Activated CD8-positive, alpha-beta T cell treated with anti-CD3 and anti-CD28 coated beads, Interleukin-2, amount 10 ng/mL, durations not matched to agents 7 days and 5 days (primary cell): Measurements from ENCODE around the gene DTX1. TPM values are rescaled to one million over a fixed set of nuclear protein-coding genes. Genes with fewer than 3 reads are reported as not detected.

ENCODE experiments used
- ATAC-seq: fragments of 150-1000 bp; cut with Tn5 transposase; one replicate; pipeline ENCODE4 v1.10.0; 2021; ENCODE audit warnings: moderate library complexity
- CTCF ChIA-PET: fragments of 350-600 bp; sonication (Branson Sonifier 250); formaldehyde crosslinking; loops from one replicate; lab custom pipeline; 2021; ENCODE audit warnings: antibody characterized with exemption; lab: Charles Lee
- POLR2A ChIA-PET: fragments of 350-600 bp; sonication (Branson Sonifier 250); formaldehyde crosslinking; loops from one replicate; lab custom pipeline; 2021; ENCODE audit warnings: antibody characterized with exemption; lab: Charles Lee
- DNase-seq: peaks from one replicate; pipeline ENCODE4 v3.0.0-alpha.2; 2020
- H3K27ac Mint-ChIP-seq: one replicate; pipeline ENCODE4 v1.8.0; 2021; ENCODE audit warnings: mild to moderate bottlenecking, mixed read lengths
- H3K27me3 Mint-ChIP-seq: one replicate; pipeline ENCODE4 v1.8.0; 2021; ENCODE audit warnings: low read depth, mixed read lengths
- H3K36me3 Mint-ChIP-seq: one replicate; pipeline ENCODE4 v1.8.0; 2021; ENCODE audit warnings: low read depth, mixed read lengths
- H3K4me1 Mint-ChIP-seq: one replicate; pipeline ENCODE4 v1.8.0; 2021; ENCODE audit warnings: low read depth, mixed read lengths
- H3K4me3 Mint-ChIP-seq: one replicate; pipeline ENCODE4 v1.8.0; 2021; ENCODE audit warnings: mild to moderate bottlenecking, mixed read lengths
- H3K9me3 Mint-ChIP-seq: one replicate; pipeline ENCODE4 v1.8.0; 2022; ENCODE audit warnings: mixed read lengths; ENCODE audit not compliant: insufficient read depth
- total RNA-seq, 2 experiments: library from RNA; stranded (reverse); gene quantifications; one replicate each; pipeline ENCODE4 v1.2.3, GENCODE V29; 2021

The DTX1 gene
- total RNA-seq, 2 experiments from 2014 or later, result not detected

DNA sequence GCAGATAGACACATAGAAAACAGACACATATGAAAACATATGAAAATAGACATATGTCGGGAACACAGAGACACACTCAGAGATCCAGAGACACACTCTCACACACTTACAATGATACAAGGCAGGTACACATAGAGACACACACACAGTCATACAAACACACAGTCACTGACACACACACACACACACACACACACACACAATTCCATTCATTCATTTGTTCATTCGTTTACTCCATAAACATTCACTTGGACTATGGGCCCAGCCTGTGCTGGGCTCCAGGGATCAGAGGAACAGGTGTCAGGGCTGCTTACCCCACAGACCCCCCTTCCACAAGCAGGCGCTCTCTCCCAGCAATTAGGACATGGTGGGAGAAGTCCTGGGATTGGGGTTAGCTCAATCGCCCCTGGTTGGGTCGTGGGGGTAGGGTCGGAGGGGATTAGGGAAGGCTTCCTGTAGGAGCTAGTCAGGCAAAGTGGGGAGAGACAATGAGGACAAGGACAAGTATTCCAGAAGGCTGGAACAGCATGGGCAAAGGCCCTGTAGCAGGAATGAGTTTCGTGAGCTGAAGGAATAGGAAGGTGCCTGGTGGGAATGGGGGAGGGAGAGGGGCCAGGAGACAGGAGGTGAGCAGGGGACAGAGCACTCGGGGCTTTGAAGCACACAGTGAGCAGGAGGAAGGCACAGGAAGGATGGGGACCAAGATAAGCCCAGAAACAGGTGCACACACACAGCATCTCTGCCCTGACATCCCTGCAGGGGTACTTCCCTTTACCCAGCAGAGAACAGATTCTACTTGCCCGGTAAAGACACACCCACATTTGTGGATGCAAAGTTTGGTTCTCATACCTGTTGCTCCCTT is 72.5 kb downstream of the DTX1 start:
- ATAC-seq (no peak), DNase-seq (no peak)
- H3K27me3 Mint-ChIP-seq, result peaks cover 6% of the 10 kb centered on the region
- H3K4me1 Mint-ChIP-seq, result no peaks in the 10 kb centered on the region
- H3K27ac Mint-ChIP-seq, result no peak overlapping the region
- H3K36me3 Mint-ChIP-seq, result no peaks in the 10 kb centered on the region
- ChIA-PET CTCF (no interaction called here), POLR2A (no interaction called here)
- no peak overlapping the region for H3K4me3 Mint-ChIP-seq
- H3K9me3 Mint-ChIP-seq, result no peaks in the 10 kb centered on the region

DNA sequence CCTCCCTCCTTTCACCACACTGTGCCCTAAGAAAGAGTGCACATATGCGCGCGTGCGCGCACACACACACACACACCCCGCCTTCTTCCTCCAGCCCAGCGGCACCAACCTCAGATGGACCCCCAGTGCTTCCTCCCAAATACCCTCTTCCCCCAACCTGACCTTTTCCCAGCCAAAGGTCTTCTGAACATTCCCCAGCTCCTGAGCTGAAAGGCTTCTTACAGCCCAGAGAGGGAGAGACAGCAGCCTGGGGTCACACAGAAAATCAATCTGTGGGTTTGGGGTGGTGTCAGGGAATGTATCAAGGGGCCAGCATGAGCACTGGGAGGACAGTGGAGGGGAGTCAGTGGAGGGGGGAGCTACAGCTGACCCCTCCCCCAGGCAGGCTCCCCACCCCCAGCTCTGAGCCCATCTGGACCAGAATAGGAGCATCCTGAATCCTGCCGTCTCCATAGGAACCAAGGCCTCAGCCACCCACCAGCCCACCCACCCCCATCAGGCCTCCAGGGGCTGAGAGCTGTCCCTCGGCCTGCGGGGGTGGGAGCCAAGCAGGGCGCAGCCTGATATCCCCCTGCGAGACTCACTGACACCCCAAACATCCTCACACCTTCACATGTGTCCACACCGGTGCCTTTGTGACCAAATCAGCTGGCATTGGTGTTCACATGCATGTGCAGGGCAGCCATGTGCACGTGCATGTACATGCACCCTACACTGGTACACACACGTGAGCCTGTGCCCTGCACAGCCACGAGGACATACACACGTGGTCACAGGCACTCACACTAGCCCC is 73.3 kb downstream of the DTX1 start:
- Mint-ChIP-seq H3K27me3 (peaks cover 8% of the 10 kb centered on the region), H3K9me3 (no peaks in the 10 kb centered on the region), H3K4me1 (peaks cover 1% of the 10 kb centered on the region), H3K4me3 (no peak overlapping the region), H3K27ac (no peak overlapping the region), H3K36me3 (no peaks in the 10 kb centered on the region)
- DNase-seq, result no peak
- CTCF ChIA-PET, result no interaction called here
- POLR2A ChIA-PET, result no interaction called here
- no peak for ATAC-seq

DNA sequence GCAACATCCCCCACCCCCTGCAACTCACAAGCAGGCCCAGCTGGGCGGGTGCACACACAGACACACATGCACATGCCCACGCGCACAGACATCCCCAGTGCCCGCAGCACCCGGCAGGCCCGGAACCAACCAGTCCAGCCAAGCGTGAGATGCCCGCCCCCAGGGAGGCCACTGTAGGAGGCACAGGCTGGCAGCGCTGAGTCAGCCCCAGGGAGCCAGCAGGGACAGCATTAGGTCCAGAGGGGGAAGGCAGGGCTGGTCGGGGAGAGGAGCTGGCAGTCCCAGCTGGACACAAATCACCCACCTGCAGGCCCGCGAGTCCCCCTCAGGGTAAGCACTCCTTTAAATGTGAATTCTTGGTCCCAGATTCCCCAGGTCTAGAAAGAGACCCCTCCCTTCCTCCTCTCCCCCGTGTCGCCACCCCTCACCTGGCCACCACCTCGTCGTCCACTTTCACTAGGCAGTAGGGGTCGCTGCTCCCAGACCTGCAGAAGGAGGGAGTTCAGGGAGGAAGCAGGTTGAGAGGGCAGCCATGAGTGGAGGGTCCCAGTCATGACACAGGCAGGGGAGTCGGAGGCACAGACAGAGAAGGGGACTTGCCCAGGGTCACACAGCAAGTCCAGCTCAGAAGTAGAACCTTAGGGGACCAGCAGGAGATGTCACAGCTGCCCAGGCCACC is 74.1 kb downstream of the DTX1 start:
- no peak for DNase-seq
- ChIA-PET CTCF (no interaction called here), POLR2A (no interaction called here)
- peaks cover 3% of the 10 kb centered on the region for H3K4me1 Mint-ChIP-seq
- peak; percentile 10 for ATAC-seq
- peaks cover 8% of the 10 kb centered on the region for H3K27me3 Mint-ChIP-seq
- no peak overlapping the region for H3K27ac Mint-ChIP-seq
- H3K4me3 Mint-ChIP-seq, result no peak overlapping the region
- no peaks in the 10 kb centered on the region for H3K36me3 Mint-ChIP-seq
- H3K9me3 Mint-ChIP-seq, result no peaks in the 10 kb centered on the region

DNA sequence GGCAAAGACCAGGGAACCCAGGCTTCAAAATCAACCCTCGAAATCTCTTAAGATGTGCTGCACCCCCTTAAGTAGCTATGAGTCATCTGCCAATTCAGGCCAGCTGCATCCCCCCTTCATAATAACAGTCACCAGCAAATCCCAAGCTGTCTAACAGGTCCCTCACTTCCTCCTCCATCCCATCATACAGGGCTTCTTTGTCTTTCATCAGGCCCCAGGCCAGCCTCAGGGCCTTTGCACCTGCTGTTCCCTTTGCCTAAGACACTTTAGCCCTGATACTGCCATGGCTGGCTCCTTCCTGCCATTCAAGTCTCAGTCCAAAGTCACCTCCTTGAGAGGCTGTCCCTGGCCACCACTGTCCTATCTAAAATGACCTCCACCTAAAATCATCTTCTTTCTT is 75.0 kb downstream of the DTX1 start:
- peaks cover 11% of the 10 kb centered on the region for H3K4me1 Mint-ChIP-seq
- POLR2A ChIA-PET, result no interaction called here
- H3K27me3 Mint-ChIP-seq, result peaks cover 11% of the 10 kb centered on the region
- no peak overlapping the region for H3K4me3 Mint-ChIP-seq
- DNase-seq (no peak), ATAC-seq (no peak)
- H3K9me3 Mint-ChIP-seq, result no peaks in the 10 kb centered on the region
- H3K27ac Mint-ChIP-seq, result no peak overlapping the region
- CTCF ChIA-PET, result no interaction called here
- H3K36me3 Mint-ChIP-seq, result no peaks in the 10 kb centered on the region

DNA sequence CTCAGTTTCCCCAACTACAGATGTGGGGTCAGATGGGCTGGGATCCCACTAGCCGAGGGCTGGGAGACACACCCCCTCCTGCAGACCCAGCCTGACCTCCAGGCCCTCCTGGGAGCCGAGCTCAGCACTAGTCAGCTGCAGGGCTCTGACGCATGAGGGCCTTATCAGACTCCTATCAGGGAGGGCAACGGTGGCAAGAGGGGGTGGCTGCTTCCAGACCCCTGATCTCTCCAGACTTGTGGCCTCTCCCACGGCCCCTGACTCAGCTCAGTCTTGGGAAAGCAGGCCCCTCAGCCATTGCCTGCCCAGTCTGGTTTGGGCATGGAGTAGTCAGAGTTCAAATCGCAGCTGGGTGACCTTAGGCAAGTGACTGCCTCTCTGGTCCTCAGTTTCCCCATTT is 76.5 kb downstream of the DTX1 start:
- Mint-ChIP-seq H3K27ac (no peak overlapping the region), H3K9me3 (no peaks in the 10 kb centered on the region), H3K36me3 (no peaks in the 10 kb centered on the region), H3K27me3 (peaks cover 11% of the 10 kb centered on the region), H3K4me1 (peaks cover 16% of the 10 kb centered on the region), H3K4me3 (no peak overlapping the region)
- ATAC-seq, result no peak
- CTCF ChIA-PET, result no interaction called here
- DNase-seq, result no peak
- POLR2A ChIA-PET, result interaction anchor here (1.5 kb wide), 1 partner anchor 19 kb away, joined by 3 read pairs; no protein-coding TSS in a partner anchor

DNA sequence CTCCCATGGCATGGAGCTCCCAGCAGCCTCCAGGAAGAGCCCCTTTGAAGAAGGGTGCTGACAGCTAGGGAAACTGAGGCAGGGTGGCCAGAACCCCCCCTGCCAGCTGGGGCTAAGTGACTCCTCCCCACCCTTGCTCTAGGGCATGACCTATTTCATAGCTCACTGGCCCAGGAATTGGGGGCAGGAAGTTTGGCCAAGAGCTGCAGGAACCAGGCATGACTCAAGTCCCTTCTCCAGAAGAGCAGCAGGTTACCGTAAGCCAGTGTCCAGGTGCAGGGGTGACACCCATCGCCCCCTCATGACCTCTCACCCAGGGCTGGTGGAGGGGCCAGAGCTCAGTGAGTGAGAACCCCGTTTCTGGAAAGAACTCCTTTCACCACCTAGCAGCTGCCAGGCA is 77.1 kb downstream of the DTX1 start:
- no peak for ATAC-seq
- no peaks in the 10 kb centered on the region for H3K36me3 Mint-ChIP-seq
- CTCF ChIA-PET, result interaction anchor here (1.4 to 4.3 kb wide), 3 partner anchors 19 to 141 kb away, joined by 4 to 27 read pairs (median 20); no protein-coding TSS in a partner anchor
- H3K9me3 Mint-ChIP-seq, result no peaks in the 10 kb centered on the region
- POLR2A ChIA-PET, result interaction anchor here (1.2 to 1.5 kb wide), 2 partner anchors 18 to 44 kb away, joined by 3 read pairs; no protein-coding TSS in a partner anchor
- no peak overlapping the region for H3K27ac Mint-ChIP-seq
- H3K4me3 Mint-ChIP-seq, result no peak overlapping the region
- peaks cover 7% of the 10 kb centered on the region for H3K27me3 Mint-ChIP-seq
- peaks cover 16% of the 10 kb centered on the region for H3K4me1 Mint-ChIP-seq
- no peak for DNase-seq

DNA sequence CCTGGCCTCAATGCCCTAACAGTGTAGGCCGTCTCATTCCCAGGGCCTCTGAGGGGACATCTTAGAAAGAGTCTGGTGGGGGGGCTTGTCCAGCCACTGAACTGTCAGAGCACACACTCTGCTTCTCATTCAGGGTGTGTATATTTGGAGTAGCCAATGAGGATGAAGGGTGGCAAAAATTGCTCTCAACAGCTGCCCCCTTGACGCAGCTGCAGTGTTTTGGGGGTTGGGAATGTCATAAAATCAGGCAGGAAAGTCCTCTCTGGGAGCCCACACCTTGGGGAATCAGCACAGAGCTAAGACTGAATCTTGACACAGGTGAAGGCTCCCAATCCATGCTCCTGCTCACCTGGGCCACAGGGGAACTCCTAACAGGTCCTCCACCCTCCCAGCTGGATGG is 77.5 kb downstream of the DTX1 start:
- DNase-seq, result no peak
- no peak overlapping the region for H3K4me3 Mint-ChIP-seq

DNA sequence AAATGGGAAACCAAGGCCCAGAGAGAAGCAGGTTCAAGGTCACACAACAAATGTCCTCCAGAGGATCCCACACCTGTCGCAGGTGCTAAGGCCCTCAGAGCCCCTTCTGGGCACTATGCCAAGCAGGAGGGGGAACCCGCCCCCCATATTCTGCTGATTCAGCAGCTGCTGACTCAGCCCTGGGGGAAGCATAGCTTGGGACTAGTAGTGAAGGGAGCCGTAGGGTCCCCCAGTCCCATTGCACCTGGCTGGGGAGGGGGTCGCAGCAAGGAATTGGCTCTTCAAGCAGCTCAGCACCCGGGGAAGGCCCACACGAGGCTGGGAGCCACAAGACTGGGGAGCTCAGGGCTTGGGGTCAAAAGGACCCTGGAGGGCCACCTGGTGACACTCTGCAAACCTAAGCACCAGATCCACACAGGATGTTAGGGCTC is 78.0 kb downstream of the DTX1 start:
- ATAC-seq (no peak), DNase-seq (no peak)
- ChIA-PET POLR2A (interaction anchor here (1.0 to 1.5 kb wide), 3 partner anchors 17 to 45 kb away, joined by 3 read pairs; no protein-coding TSS in a partner anchor), CTCF (interaction anchor here (0.9 to 4.3 kb wide), 9 partner anchors 14 to 150 kb away, joined by 3 to 27 read pairs (median 5); no protein-coding TSS in a partner anchor)
- Mint-ChIP-seq H3K9me3 (no peaks in the 10 kb centered on the region), H3K27ac (no peak overlapping the region), H3K36me3 (no peaks in the 10 kb centered on the region), H3K27me3 (peaks cover 5% of the 10 kb centered on the region), H3K4me3 (peak overlapping the region; percentile 31), H3K4me1 (peaks cover 16% of the 10 kb centered on the region)

More for the DNA sequence above, 77.5 kb downstream of the DTX1 start:
- ATAC-seq, result no peak
- no peaks in the 10 kb centered on the region for H3K36me3 Mint-ChIP-seq
- peaks cover 16% of the 10 kb centered on the region for H3K4me1 Mint-ChIP-seq
- H3K27me3 Mint-ChIP-seq, result peaks cover 5% of the 10 kb centered on the region
- ChIA-PET POLR2A (interaction anchor here (1.2 to 1.5 kb wide), 2 partner anchors 18 to 44 kb away, joined by 3 read pairs; no protein-coding TSS in a partner anchor), CTCF (interaction anchor here (0.9 to 4.3 kb wide), 4 partner anchors 19 to 141 kb away, joined by 4 to 27 read pairs (median 12); no protein-coding TSS in a partner anchor)
- H3K27ac Mint-ChIP-seq, result no peak overlapping the region
- no peaks in the 10 kb centered on the region for H3K9me3 Mint-ChIP-seq

DNA sequence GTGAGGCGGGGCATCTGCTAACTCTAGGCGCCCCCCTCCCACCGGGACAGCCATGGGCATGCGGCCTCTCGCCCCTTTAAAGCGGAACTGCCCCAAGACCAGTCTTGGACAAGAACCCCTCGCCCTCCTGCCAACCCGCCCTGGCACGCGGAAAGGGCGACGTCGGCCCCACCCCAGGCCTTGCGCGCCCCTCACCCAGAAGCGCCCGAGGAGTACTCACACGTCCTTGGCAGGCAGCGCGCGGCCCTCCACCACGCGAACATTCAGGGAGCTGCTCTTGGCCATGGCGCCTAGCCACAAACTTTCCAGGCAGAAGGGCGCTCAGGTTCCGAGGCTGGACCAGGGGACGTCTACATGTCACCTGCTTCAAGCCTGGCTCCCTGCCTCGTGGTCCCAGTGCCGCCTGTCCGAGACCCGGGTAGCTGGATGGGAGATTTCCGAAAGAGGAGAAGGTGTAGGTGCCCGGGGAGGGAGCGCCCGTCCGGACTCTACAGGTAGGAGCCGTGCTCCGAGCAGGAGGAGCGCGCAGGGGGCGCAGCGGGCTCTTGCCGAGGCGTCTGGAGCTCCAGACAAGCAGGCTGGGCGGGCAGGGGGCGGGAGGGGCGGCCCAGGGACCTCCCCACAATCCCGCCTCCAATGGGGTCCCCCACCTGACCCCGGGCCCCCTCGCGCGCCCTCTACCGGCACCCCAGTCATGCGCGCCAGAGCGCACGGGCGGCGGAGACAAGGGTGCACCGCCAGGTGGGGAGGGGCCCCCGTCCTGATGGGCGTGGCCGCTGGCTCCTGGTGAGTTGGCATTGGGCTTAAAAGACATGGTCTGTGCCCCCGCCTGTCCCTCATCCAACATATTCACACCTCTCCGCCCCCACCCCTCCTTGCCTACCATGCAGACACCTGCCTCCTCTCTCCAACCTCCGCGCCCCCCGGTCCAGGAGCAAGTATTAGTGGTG is 78.9 kb downstream of the DTX1 start, which contains the start of gene RASAL1:
Gene RASAL1 (minus strand): TSS at position 584 of the 950 bp plus-strand sequence. CDS start 299 bp downstream, at position 285.
- CTCF ChIA-PET, result interaction anchor here (1.0 to 4.3 kb wide), 12 partner anchors 15 to 151 kb away, joined by 3 to 27 read pairs (median 4); no protein-coding TSS in a partner anchor
- Mint-ChIP-seq H3K9me3 (no peaks in the 10 kb centered on the region), H3K27me3 (peaks cover 5% of the 10 kb centered on the region), H3K4me3 (peak within 1 kb of the TSS; percentile 79), H3K27ac (peak within 1 kb of the TSS; percentile 76), H3K4me1 (peaks cover 16% of the 10 kb centered on the region), H3K36me3 (no peaks in the 10 kb centered on the region)
- POLR2A ChIA-PET, result interaction anchor here (1.0 kb wide), 1 partner anchor 26 kb away, joined by 3 read pairs; no protein-coding TSS in a partner anchor
- peak; percentile 80 for DNase-seq
- peak; percentile 93 for ATAC-seq
